PFSK-1 (cell line): ENCODE data around the gene CXCR4.

ENCODE experiments used
- POLR2AphosphoS5 ChIP-seq: IDR thresholded peaks from 2 replicates; pipeline ENCODE4 v1.6.1; 2012; ENCODE audit warnings: low read depth, mild to moderate bottlenecking, control low read depth, low read length, moderate library complexity
- REST ChIP-seq, 2 experiments: IDR thresholded peaks; 2 replicates each; pipeline versions ENCODE4 v1.6.1 to v1.8.0; 2011 to 2012; ENCODE audit warnings: low read depth in 2 of 2, low read length in 2 of 2, control low read depth in 1 of 2, inconsistent platforms in 1 of 2, mild to moderate bottlenecking in 1 of 2, moderate library complexity in 1 of 2; ENCODE audit not compliant: insufficient read depth in 1 of 2
- SIN3A ChIP-seq: IDR thresholded peaks from 2 replicates; pipeline ENCODE4 v1.6.1; 2012; ENCODE audit warnings: mild to moderate bottlenecking, low read length, moderate library complexity, borderline replicate concordance; ENCODE audit not compliant: insufficient read depth
- TAF1 ChIP-seq: IDR thresholded peaks from 2 replicates; pipeline ENCODE4 v1.6.1; 2012; ENCODE audit warnings: low read length, control low read depth, borderline replicate concordance; ENCODE audit not compliant: insufficient read depth

- TF ChIP-seq REST (IDR thresholded peaks at IDR 0.05; ENCODE audit: insufficient read depth in 1 of 2, low read depth in 2 of 2, low read length in 2 of 2), result no peak
- no peak for TF ChIP-seq SIN3A
- TF ChIP-seq TAF1, result no peak
- no peak for TF ChIP-seq POLR2AphosphoS5
These were observed 9.4 kb upstream of the CXCR4 start for GRCh38 chr2:136127356-136127755.
